ENCODE data around the gene CREB3L1. TPM values are rescaled to one million over a fixed set of nuclear protein-coding genes. Genes with fewer than 3 reads are reported as not detected.

CREB3L1 gene
- total and polyA plus RNA-seq, 2 donors (not counting 3 experiments of a cell fraction or from before 2014, with no cell fraction given) = 0.23 to 0.84 TPM

DNA sequence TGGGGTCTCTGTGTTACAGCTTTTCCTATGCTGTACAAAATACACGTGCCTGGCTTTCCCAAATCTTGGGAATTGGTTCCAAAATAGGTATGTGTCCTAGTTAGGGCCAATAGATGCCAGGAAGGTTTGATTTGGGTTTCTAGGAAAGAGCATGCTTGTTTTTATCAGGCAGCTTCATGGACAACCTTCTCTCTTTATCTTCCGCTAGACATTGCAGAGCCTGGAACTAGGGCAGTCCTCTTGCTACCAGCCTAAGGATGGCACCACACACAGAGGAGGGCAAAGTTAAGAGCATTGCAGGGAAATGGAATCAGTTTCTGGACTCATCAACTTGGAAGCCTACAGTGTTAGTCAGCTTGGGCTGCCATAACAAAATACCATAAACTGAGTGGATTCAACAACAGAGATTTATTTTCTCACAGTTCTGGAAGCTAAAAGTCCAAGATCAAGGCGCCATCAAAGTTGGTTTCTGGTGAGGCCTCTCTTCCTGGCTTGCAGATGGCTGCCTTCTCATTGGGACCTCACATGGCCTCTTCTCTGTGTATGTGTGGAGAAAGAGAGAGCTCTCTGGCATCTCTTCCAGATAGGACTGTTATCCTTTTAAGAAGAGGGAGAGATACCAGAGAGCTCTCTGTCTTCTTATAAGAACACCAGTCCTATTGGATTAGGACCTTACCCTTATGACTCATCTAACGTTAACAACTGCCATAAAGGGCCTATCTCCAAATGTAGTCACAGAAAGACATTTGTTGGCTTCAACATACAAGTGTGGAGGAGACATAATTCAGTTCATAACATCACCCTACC is 27.3 kb upstream of the CREB3L1 start:
- Histone ChIP-seq H3K4me1 (ENCODE audit: control insufficient read depth, extremely low read depth, insufficient read depth, low read length) (peaks cover 6% of the 10 kb centered on the region), H3K9me1 (replicated peaks; ENCODE audit: control insufficient read depth, extremely low read depth, insufficient read depth, low read length) (no peaks in the 10 kb centered on the region), H3K4me3 (replicated peaks in 1 of 3; ENCODE audit: insufficient read depth in 1 of 3, low read depth in 1 of 3, low read length in 3 of 3) (no peak overlapping the region), H2AFZ (ENCODE audit: low read depth, low read length) (no peak overlapping the region), H3K36me3 (ENCODE audit: control insufficient read depth in 2 of 2, extremely low read depth in 1 of 2, insufficient read depth in 2 of 2, low read length in 2 of 2) (no peaks in the 10 kb centered on the region), H3K79me2 (ENCODE audit: control insufficient read depth, insufficient read depth, low read length) (no peaks in the 10 kb centered on the region), H4K20me1 (replicated peaks; ENCODE audit: control insufficient read depth, extremely low read depth, insufficient read depth, low read length) (no peaks in the 10 kb centered on the region), H3K9ac (replicated peaks; ENCODE audit: extremely low read depth, insufficient read depth, low read length) (no peak overlapping the region), H3K27me3 (ENCODE audit: control insufficient read depth in 2 of 2, insufficient read depth in 2 of 2, low read length in 2 of 2) (no peaks in the 10 kb centered on the region), H3K9me3 (replicated peaks; ENCODE audit: control insufficient read depth, insufficient read depth, low read length) (no peaks in the 10 kb centered on the region), H3K4me2 (ENCODE audit: insufficient read depth, low read length) (no peak overlapping the region), H3K27ac (ENCODE audit: insufficient read depth, low read depth, low read length) (no peak overlapping the region)
- DNase-seq (ENCODE audit: low read depth, low spot score) (no peak), FAIRE-seq (no peak)
- dilution Hi-C loops (cut with MboI; ENCODE audit: extremely low pct_ligation_motif_present, low sequenced_read_pairs) = no loop called here
- BruUV-seq (replicated peaks) = no TSS peak
- intact Hi-C loops (cut with micrococcal nuclease) = no loop called here
- ChIA-PET POLR2A (no interaction called here), CTCF (interaction anchor here (1.1 to 4.7 kb wide), 5 partner anchors 12 to 66 kb away, joined by 3 to 45 read pairs (median 5); no protein-coding TSS in a partner anchor)
- TF ChIP-seq EZH2 (IDR thresholded peaks at IDR 0.05; ENCODE audit: borderline replicate concordance, low read depth, low read length, severe bottlenecking) = no peak
- no peak for TF ChIP-seq POLR2A (IDR thresholded peaks at IDR 0.05; ENCODE audit: low read depth, low read length)
- TF ChIP-seq MYC (IDR thresholded peaks at IDR 0.05; ENCODE audit: low read depth, low read length) = no peak
- TF ChIP-seq JUN (IDR thresholded peaks at IDR 0.05; ENCODE audit: borderline replicate concordance, insufficient read depth, insufficient read length, low read depth) = no peak
- TF ChIP-seq, protein P1, sequence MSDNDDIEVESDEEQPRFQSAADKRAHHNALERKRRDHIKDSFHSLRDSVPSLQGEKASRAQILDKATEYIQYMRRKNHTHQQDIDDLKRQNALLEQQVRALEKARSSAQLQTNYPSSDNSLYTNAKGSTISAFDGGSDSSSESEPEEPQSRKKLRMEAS (IDR thresholded peaks at IDR 0.05; ENCODE audit: insufficient read depth, insufficient read length) = no peak
- no peak for TF ChIP-seq POLR2AphosphoS5 (IDR thresholded peaks at IDR 0.05; ENCODE audit: insufficient read depth, low read depth, low read length)
- TF ChIP-seq GATA2 (IDR thresholded peaks at IDR 0.05; ENCODE audit: insufficient read depth, insufficient read length, low read depth, low read length) = no peak
- TF ChIP-seq, protein P2, sequence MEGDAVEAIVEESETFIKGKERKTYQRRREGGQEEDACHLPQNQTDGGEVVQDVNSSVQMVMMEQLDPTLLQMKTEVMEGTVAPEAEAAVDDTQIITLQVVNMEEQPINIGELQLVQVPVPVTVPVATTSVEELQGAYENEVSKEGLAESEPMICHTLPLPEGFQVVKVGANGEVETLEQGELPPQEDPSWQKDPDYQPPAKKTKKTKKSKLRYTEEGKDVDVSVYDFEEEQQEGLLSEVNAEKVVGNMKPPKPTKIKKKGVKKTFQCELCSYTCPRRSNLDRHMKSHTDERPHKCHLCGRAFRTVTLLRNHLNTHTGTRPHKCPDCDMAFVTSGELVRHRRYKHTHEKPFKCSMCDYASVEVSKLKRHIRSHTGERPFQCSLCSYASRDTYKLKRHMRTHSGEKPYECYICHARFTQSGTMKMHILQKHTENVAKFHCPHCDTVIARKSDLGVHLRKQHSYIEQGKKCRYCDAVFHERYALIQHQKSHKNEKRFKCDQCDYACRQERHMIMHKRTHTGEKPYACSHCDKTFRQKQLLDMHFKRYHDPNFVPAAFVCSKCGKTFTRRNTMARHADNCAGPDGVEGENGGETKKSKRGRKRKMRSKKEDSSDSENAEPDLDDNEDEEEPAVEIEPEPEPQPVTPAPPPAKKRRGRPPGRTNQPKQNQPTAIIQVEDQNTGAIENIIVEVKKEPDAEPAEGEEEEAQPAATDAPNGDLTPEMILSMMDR (IDR thresholded peaks at IDR 0.05; ENCODE audit: extremely low read depth in 1 of 2, insufficient read depth in 1 of 2, low read depth in 1 of 2, low read length in 2 of 2) = no peak
- TF ChIP-seq FOS (IDR thresholded peaks at IDR 0.05; ENCODE audit: borderline replicate concordance, insufficient read depth, low read length) = no peak

All from endothelial cell of umbilical vein (primary cell).